ENCODE data around the gene APLP1.

Gene APLP1

GRCh38 chr19:35868172-35868822 is at the start of gene APLP1:
TSS of gene APLP1 (plus strand) at chr19:35868574. CDS start at chr19:35868637, 63 bp downstream.
- ChIA-PET CTCF (no interaction called here), POLR2A (interaction anchor here (0.8 to 2.7 kb wide), 3 partner anchors 120 to 220 kb away, joined by 3 to 10 read pairs (median 8); partner anchors contain the start of genes COX6B1 and LIN37)
- peak; percentile 59 for DNase-seq (ENCODE audit: extremely low spot score)
- TF ChIP-seq SP1 (IDR thresholded peaks at IDR 0.05) (no peak), FOXK2 (IDR thresholded peaks at IDR 0.05) (no peak), TARDBP (IDR thresholded peaks at IDR 0.05) (no peak), BHLHE40 (IDR thresholded peaks at IDR 0.05; ENCODE audit: borderline replicate concordance) (no peak), ARNT (IDR thresholded peaks at IDR 0.05) (no peak), CTBP1 (IDR thresholded peaks at IDR 0.05; ENCODE audit: borderline replicate concordance) (no peak), FOXM1 (IDR thresholded peaks at IDR 0.05; ENCODE audit: borderline replicate concordance) (no peak), ZNF384 (IDR thresholded peaks at IDR 0.05) (no peak), NFRKB (IDR thresholded peaks at IDR 0.05) (no peak), SUZ12 (IDR thresholded peaks at IDR 0.05) (no peak), LEF1 (IDR thresholded peaks at IDR 0.05; ENCODE audit: borderline replicate concordance) (no peak), ELF4 (IDR thresholded peaks at IDR 0.05) (no peak), HDGF (IDR thresholded peaks at IDR 0.05; ENCODE audit: borderline replicate concordance) (no peak), L3MBTL2 (conservative IDR thresholded peaks at IDR 0.05) (no peak), FOXA1 (IDR thresholded peaks at IDR 0.05) (no peak)
- TF ChIP-seq, protein P1, sequence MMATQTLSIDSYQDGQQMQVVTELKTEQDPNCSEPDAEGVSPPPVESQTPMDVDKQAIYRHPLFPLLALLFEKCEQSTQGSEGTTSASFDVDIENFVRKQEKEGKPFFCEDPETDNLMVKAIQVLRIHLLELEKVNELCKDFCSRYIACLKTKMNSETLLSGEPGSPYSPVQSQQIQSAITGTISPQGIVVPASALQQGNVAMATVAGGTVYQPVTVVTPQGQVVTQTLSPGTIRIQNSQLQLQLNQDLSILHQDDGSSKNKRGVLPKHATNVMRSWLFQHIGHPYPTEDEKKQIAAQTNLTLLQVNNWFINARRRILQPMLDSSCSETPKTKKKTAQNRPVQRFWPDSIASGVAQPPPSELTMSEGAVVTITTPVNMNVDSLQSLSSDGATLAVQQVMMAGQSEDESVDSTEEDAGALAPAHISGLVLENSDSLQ (IDR thresholded peaks at IDR 0.05): no peak

DNA sequence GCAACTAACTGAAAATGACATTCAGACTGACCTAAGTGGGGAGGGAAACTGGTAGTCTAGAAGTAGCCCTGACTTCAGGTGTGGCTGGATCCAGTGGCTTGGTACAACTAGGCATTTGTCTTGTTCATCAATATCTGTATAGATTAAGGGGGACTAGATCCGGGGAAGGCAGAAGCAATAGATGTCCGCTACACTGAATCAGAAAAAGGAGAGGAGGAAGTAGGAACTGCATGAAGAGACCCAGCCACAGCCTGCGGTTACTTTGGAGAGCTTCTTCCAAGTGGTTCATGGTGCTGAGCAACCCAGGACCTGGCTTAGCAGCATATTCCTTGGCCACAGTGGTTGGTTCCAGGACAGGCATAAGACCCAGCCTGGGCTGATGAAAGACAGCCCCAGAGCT is 45.8 kb upstream of the APLP1 start:
- no peak for DNase-seq (ENCODE audit: extremely low spot score)
- TF ChIP-seq ZNF384 (IDR thresholded peaks at IDR 0.05) (0 out of 2 replicates have a peak, but pooled peaks have one; percentile 42), LEF1 (IDR thresholded peaks at IDR 0.05; ENCODE audit: borderline replicate concordance) (no peak)
- POLR2A ChIA-PET: no interaction called here
- CTCF ChIA-PET: no interaction called here

- ChIA-PET POLR2A (no interaction called here), CTCF (no interaction called here)
- no peak for DNase-seq (ENCODE audit: extremely low spot score)
- TF ChIP-seq SUZ12 (IDR thresholded peaks at IDR 0.05) (no peak), ELF4 (IDR thresholded peaks at IDR 0.05) (no peak), L3MBTL2 (conservative IDR thresholded peaks at IDR 0.05) (no peak), ARNT (IDR thresholded peaks at IDR 0.05) (no peak), NFRKB (IDR thresholded peaks at IDR 0.05) (no peak), HDGF (IDR thresholded peaks at IDR 0.05; ENCODE audit: borderline replicate concordance) (no peak), LEF1 (IDR thresholded peaks at IDR 0.05; ENCODE audit: borderline replicate concordance) (no peak), TARDBP (IDR thresholded peaks at IDR 0.05) (no peak), BHLHE40 (IDR thresholded peaks at IDR 0.05; ENCODE audit: borderline replicate concordance) (no peak)
- TF ChIP-seq, protein P1 (IDR thresholded peaks at IDR 0.05): no peak
These were observed 44.2 kb upstream of the APLP1 start for GRCh38 chr19:35824150-35824549.

GRCh38 chr19:35828692-35829301 is 39.6 kb upstream of the APLP1 start:
- peak; percentile 66 for DNase-seq (ENCODE audit: extremely low spot score)
- TF ChIP-seq L3MBTL2 (conservative IDR thresholded peaks at IDR 0.05): no peak
- TF ChIP-seq SUZ12 (IDR thresholded peaks at IDR 0.05): no peak
- no peak for TF ChIP-seq HDGF (IDR thresholded peaks at IDR 0.05; ENCODE audit: borderline replicate concordance)
- TF ChIP-seq FOXA1 (IDR thresholded peaks at IDR 0.05): no peak
- no peak for TF ChIP-seq NFRKB (IDR thresholded peaks at IDR 0.05)
- no peak for TF ChIP-seq ZNF384 (IDR thresholded peaks at IDR 0.05)
- no peak for TF ChIP-seq TARDBP (IDR thresholded peaks at IDR 0.05)
- no peak for TF ChIP-seq ELF4 (IDR thresholded peaks at IDR 0.05)
- ChIA-PET POLR2A (no interaction called here), CTCF (interaction anchor here (1.0 kb wide), 1 partner anchor 9 kb away, joined by 4 read pairs; no protein-coding TSS in a partner anchor)

DNA sequence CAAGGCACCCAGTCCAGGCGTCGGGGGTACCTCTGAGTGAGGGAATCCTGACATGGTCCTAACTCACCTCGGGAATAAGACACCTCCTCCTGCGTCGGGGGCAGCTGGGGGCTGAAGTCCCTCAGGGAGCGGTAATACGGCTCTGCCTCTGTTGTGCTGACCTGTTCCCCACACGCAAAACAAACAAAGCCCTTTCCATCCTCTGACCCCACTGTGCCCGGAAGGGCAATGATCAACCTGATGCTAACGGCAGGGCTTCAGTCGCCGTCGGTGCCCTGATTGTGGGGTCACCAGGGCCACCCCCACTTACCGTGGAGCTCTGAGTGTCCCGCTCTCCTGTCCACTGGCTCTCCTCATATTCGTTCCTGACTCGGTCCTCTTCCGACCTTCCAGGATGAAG is 37.4 kb upstream of the APLP1 start:
- DNase-seq (ENCODE audit: extremely low spot score): no peak
- TF ChIP-seq TARDBP (IDR thresholded peaks at IDR 0.05) (no peak), HDGF (IDR thresholded peaks at IDR 0.05; ENCODE audit: borderline replicate concordance) (no peak), FOXK2 (IDR thresholded peaks at IDR 0.05) (no peak), L3MBTL2 (conservative IDR thresholded peaks at IDR 0.05) (no peak)
- TF ChIP-seq, protein P1 (IDR thresholded peaks at IDR 0.05): no peak
- CTCF ChIA-PET: no interaction called here
- POLR2A ChIA-PET: no interaction called here

DNA sequence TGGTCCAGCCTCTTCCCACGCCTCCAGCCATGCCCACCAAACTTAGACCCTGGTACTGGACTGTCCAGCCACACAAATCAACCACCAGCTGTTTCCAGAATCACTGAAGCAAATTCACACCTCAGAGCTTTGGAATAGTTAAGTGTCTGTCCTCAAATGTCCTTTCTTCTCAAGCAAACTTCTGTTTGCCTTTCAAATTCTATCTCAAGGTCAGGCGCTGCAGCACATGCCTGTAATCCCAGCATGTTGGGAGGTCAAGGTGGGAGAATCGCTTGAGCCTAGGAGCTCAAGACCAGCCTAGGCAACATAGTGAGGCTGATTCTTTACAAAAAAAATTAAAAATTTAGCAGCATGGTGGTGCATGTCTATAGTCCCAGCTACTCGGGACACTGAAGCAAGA is 36.3 kb upstream of the APLP1 start:
- TF ChIP-seq SUZ12 (IDR thresholded peaks at IDR 0.05): no peak
- POLR2A ChIA-PET: no interaction called here
- no peak for DNase-seq (ENCODE audit: extremely low spot score)
- CTCF ChIA-PET: no interaction called here

GRCh38 chr19:35833972-35834371 is 34.4 kb upstream of the APLP1 start:
- ChIA-PET CTCF (no interaction called here), POLR2A (interaction anchor here (0.7 to 1.2 kb wide), 3 partner anchors 9 to 92 kb away, joined by 3 read pairs; no protein-coding TSS in a partner anchor)
- no peak for TF ChIP-seq HDGF (IDR thresholded peaks at IDR 0.05; ENCODE audit: borderline replicate concordance)
- TF ChIP-seq, protein P1 (IDR thresholded peaks at IDR 0.05): no peak
- TF ChIP-seq SUZ12 (IDR thresholded peaks at IDR 0.05): no peak
- no peak for TF ChIP-seq LEF1 (IDR thresholded peaks at IDR 0.05; ENCODE audit: borderline replicate concordance)
- no peak for TF ChIP-seq BHLHE40 (IDR thresholded peaks at IDR 0.05; ENCODE audit: borderline replicate concordance)
- TF ChIP-seq FOXA1 (IDR thresholded peaks at IDR 0.05): no peak
- no peak for TF ChIP-seq NFRKB (IDR thresholded peaks at IDR 0.05)
- TF ChIP-seq SP1 (IDR thresholded peaks at IDR 0.05): no peak
- TF ChIP-seq ELF4 (IDR thresholded peaks at IDR 0.05): no peak
- TF ChIP-seq CTBP1 (IDR thresholded peaks at IDR 0.05; ENCODE audit: borderline replicate concordance): no peak
- TF ChIP-seq L3MBTL2 (conservative IDR thresholded peaks at IDR 0.05): no peak
- no peak for TF ChIP-seq ARNT (IDR thresholded peaks at IDR 0.05)
- TF ChIP-seq FOXM1 (IDR thresholded peaks at IDR 0.05; ENCODE audit: borderline replicate concordance): no peak
- TF ChIP-seq FOXK2 (IDR thresholded peaks at IDR 0.05): no peak
- TF ChIP-seq ZNF384 (IDR thresholded peaks at IDR 0.05): no peak
- no peak for TF ChIP-seq TARDBP (IDR thresholded peaks at IDR 0.05)
- no peak for DNase-seq (ENCODE audit: extremely low spot score)

All from HEK293T (cell line).